DOHH2 (cell line): ENCODE measurements around the gene OAS2.
A peak's percentile ranks its signal among the peaks of the same experiment; 100 is the strongest.

Experiments
- H3F3A ChIP-seq: fragments of 200-600 bp; sonication (generic), shearing (Covaris generic); 2 replicates; pipeline ENCODE4 v1.6.0; 2016; ENCODE audit warnings: antibody characterized with exemption, mild to moderate bottlenecking; ENCODE audit not compliant: control insufficient read depth, insufficient read depth
- H3K27ac ChIP-seq: fragments of 200-600 bp; sonication (generic); 2 replicates; pipeline ENCODE4 v1.5.1; 2014; ENCODE audit warnings: low read depth, mild to moderate bottlenecking, low read length, moderate library complexity
- H3K27me3 ChIP-seq: fragments of 200-600 bp; sonication (generic); 2 replicates; pipeline ENCODE4 v1.6.1; 2014; ENCODE audit warnings: mild to moderate bottlenecking, low read length, mixed read lengths; ENCODE audit not compliant: control insufficient read depth
- H3K36me3 ChIP-seq: fragments of 200-600 bp; sonication (generic); 2 replicates; pipeline ENCODE4 v1.6.1; 2014; ENCODE audit warnings: mild to moderate bottlenecking, low read length, moderate library complexity, mixed read lengths; ENCODE audit not compliant: control insufficient read depth
- H3K4me1 ChIP-seq: fragments of 200-600 bp; sonication (generic); 2 replicates; pipeline ENCODE4 v1.6.1; 2014; ENCODE audit warnings: mild to moderate bottlenecking, low read length, mixed read lengths; ENCODE audit not compliant: control insufficient read depth
- H3K4me2 ChIP-seq: fragments of 200-600 bp; sonication (generic); 2 replicates; pipeline ENCODE4 v1.6.0; 2014; ENCODE audit warnings: mild to moderate bottlenecking, low read length, moderate library complexity
- H3K4me3 ChIP-seq: fragments of 200-600 bp; sonication (generic); 2 replicates; pipeline ENCODE4 v1.5.1; 2014; ENCODE audit warnings: mild to moderate bottlenecking, low read length, mixed read lengths
- H3K79me2 ChIP-seq: fragments of 200-600 bp; sonication (generic); 2 replicates; pipeline ENCODE4 v1.6.1; 2014; ENCODE audit warnings: mild to moderate bottlenecking, low read length, mixed read lengths; ENCODE audit not compliant: control insufficient read depth
- H3K9me2 ChIP-seq: fragments of 200-600 bp; sonication (generic); replicated peaks from 2 replicates; pipeline ENCODE4 v1.6.1; 2014; ENCODE audit warnings: mild to moderate bottlenecking, low read length, mixed read lengths; ENCODE audit not compliant: control insufficient read depth
- H3K9me3 ChIP-seq: fragments of 200-600 bp; sonication (generic); 2 replicates; pipeline ENCODE4 v1.6.1; 2014; ENCODE audit warnings: antibody characterized with exemption, low read length, mixed read lengths; ENCODE audit not compliant: control insufficient read depth, insufficient read depth
- H4K20me1 ChIP-seq: fragments of 200-600 bp; sonication (generic); 2 replicates; pipeline ENCODE4 v1.6.0; 2014; ENCODE audit warnings: low read depth, mild to moderate bottlenecking, antibody characterized with exemption, low read length, moderate library complexity; ENCODE audit not compliant: control insufficient read depth, insufficient read depth
- EZH2phosphoT487 ChIP-seq: fragments of 200-600 bp; sonication (generic); IDR thresholded peaks from 2 replicates; pipeline ENCODE4 v1.6.1; 2017; ENCODE audit warnings: borderline replicate concordance, mild to moderate bottlenecking, antibody characterized with exemption, low read length, moderate library complexity, mixed read lengths
- TF ChIP-seq, protein P1 (sequence below): fragments of 200-600 bp; sonication (generic); IDR thresholded peaks from one replicate; pipeline ENCODE4 v1.5.1; 2014; ENCODE audit warnings: antibody characterized with exemption, mild to moderate bottlenecking, low read depth, low read length; ENCODE audit not compliant: poor library complexity, severe bottlenecking

The OAS2 gene

DNA sequence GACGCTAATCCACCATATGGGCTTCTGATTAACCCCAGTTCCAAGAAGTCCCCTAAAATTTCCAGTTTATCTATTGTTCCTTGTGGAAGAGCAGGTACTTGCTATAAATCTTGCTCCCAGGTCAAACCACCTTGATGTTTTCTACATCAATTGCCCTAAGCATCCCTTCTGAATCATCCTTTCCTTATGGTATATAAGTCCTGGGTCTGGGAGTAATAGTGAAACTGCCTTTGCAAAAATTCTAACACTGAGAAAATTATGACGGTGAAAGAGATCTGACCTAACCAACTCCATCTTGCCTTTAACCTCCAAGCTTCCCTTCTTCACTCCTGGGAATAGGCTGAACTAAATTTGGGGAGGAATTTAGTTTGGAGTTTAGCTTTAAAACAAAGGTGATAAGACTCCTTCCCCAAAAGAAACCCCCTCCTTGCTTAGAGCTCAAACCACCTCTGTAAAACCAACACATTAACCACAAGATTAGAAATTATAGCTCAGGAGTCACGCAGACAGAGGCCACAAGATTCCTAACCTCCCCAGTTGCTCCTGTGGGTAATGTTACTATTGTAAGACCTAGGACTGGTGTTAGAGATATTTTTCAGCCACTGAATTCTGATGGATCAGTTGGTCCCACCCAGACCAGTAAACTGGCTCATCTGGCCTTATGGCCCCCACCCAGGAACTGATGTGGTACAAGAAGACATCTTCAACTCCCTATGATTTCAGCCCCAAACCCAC is 44.4 kb downstream of the OAS2 start:
- TF ChIP-seq EZH2phosphoT487 = no peak
- TF ChIP-seq, protein P1, sequence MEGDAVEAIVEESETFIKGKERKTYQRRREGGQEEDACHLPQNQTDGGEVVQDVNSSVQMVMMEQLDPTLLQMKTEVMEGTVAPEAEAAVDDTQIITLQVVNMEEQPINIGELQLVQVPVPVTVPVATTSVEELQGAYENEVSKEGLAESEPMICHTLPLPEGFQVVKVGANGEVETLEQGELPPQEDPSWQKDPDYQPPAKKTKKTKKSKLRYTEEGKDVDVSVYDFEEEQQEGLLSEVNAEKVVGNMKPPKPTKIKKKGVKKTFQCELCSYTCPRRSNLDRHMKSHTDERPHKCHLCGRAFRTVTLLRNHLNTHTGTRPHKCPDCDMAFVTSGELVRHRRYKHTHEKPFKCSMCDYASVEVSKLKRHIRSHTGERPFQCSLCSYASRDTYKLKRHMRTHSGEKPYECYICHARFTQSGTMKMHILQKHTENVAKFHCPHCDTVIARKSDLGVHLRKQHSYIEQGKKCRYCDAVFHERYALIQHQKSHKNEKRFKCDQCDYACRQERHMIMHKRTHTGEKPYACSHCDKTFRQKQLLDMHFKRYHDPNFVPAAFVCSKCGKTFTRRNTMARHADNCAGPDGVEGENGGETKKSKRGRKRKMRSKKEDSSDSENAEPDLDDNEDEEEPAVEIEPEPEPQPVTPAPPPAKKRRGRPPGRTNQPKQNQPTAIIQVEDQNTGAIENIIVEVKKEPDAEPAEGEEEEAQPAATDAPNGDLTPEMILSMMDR = no peak

DNA sequence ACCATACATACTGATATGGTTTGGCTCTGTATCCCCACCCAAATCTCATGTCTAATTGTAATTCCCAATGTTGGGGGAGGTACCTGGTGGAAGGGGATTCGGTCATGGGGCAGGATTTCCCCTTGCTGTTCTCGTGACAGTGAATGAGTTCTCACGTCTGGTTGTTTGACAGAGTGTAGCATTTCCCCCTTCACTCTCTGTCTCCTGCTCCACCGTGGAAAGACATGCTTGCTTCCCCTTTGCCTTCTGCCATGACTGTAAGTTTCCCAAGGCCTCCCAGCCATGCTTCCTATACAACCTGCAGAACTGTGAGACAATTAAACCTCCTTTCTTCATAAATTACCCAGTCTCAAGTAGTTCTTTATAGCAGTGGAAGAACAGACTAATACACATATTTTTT is 49.4 kb downstream of the OAS2 start:
- H3K9me2 ChIP-seq = no peaks in the 10 kb centered on the region
- no peaks in the 10 kb centered on the region for H3K27me3 ChIP-seq
- no peaks in the 10 kb centered on the region for H3F3A ChIP-seq
- no peaks in the 10 kb centered on the region for H3K36me3 ChIP-seq
- no peak overlapping the region for H3K27ac ChIP-seq
- H3K4me3 ChIP-seq = no peak overlapping the region
- no peaks in the 10 kb centered on the region for H3K79me2 ChIP-seq
- H3K4me1 ChIP-seq = peaks cover 22% of the 10 kb centered on the region
- no peaks in the 10 kb centered on the region for H4K20me1 ChIP-seq
- TF ChIP-seq, protein P1 = no peak
- no peak for TF ChIP-seq EZH2phosphoT487
- no peak overlapping the region for H3K4me2 ChIP-seq
- H3K9me3 ChIP-seq = no peaks in the 10 kb centered on the region

More for the DNA sequence above, 44.4 kb downstream of the OAS2 start:
- no peaks in the 10 kb centered on the region for H4K20me1 ChIP-seq
- H3K27me3 ChIP-seq = no peaks in the 10 kb centered on the region
- H3K9me2 ChIP-seq = no peaks in the 10 kb centered on the region
- H3K4me1 ChIP-seq = peaks cover 8% of the 10 kb centered on the region
- no peaks in the 10 kb centered on the region for H3K79me2 ChIP-seq
- no peak overlapping the region for H3K4me3 ChIP-seq
- no peak overlapping the region for H3K4me2 ChIP-seq
- no peaks in the 10 kb centered on the region for H3K9me3 ChIP-seq
- H3K36me3 ChIP-seq = no peaks in the 10 kb centered on the region
- no peak overlapping the region for H3K27ac ChIP-seq
- no peaks in the 10 kb centered on the region for H3F3A ChIP-seq

DNA sequence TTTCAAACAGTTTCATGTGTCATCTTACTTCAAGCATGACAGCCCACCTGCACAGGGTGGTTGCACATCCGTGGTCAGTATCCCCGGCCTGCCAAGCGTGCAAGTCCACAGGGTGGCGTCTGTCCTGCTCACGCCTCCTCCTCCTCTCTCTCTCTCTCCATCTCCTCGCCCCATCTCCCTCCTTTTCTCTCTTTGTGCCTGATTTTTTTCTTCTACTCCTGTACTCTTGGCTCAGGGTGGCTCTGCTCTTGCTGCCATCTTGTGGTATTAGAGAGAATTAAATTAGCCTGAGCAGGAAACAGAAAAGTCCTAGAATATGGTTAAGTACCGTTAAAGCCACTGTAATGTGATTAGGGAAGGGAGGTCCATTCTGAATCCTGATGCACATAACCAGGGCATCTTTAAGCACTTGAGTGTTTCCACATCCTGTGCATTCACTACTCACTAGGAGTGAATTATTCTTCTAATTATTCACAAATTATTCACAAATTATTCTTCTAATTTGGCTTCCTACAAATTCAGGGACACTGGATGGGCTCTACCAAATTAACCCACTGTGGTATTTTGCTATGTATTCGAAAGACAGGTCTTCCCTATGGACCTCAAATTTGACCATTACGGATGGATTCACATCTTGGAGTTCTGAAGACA is 52.7 kb downstream of the OAS2 start:
- no peaks in the 10 kb centered on the region for H3K79me2 ChIP-seq
- no peaks in the 10 kb centered on the region for H3K9me3 ChIP-seq
- H3K27ac ChIP-seq = no peak overlapping the region
- no peaks in the 10 kb centered on the region for H4K20me1 ChIP-seq
- no peaks in the 10 kb centered on the region for H3F3A ChIP-seq
- H3K4me1 ChIP-seq = peaks cover 17% of the 10 kb centered on the region
- H3K4me2 ChIP-seq = peak overlapping the region; percentile 40
- H3K4me3 ChIP-seq = 0 out of 2 replicates have a peak overlapping the region, but pooled peaks have one; percentile 14
- TF ChIP-seq, protein P1 = peak; percentile 84
- TF ChIP-seq EZH2phosphoT487 = no peak
- no peaks in the 10 kb centered on the region for H3K9me2 ChIP-seq
- H3K27me3 ChIP-seq = no peaks in the 10 kb centered on the region
- no peaks in the 10 kb centered on the region for H3K36me3 ChIP-seq
